Measurements from ENCODE around the gene SIRT3.

Gene SIRT3

GRCh38 chr11:210803-211180, 25.4 kb downstream of the SIRT3 start:
- peaks cover 31% of the 10 kb centered on the region for H3K4me1 ChIP-seq (ENCODE audit: insufficient read depth, low read length)
- no peak overlapping the region for H3K27ac ChIP-seq (ENCODE audit: low read depth, low read length)
- no peaks in the 10 kb centered on the region for H3K27me3 ChIP-seq (ENCODE audit: control insufficient read depth in 1 of 2, insufficient read depth in 2 of 2, low read length in 2 of 2)
- H3K36me3 ChIP-seq (ENCODE audit: insufficient read depth, low read length) = peaks cover 68% of the 10 kb centered on the region
- H3K4me3 ChIP-seq (ENCODE audit: low read depth in 1 of 2, low read length in 2 of 2) = peak overlapping the region in 1 of 2 donors; percentile 99
- H3K9ac ChIP-seq (ENCODE audit: low read length) = peak overlapping the region; percentile 25
- H3K9me3 ChIP-seq (ENCODE audit: low read length) = no peaks in the 10 kb centered on the region

DNA sequence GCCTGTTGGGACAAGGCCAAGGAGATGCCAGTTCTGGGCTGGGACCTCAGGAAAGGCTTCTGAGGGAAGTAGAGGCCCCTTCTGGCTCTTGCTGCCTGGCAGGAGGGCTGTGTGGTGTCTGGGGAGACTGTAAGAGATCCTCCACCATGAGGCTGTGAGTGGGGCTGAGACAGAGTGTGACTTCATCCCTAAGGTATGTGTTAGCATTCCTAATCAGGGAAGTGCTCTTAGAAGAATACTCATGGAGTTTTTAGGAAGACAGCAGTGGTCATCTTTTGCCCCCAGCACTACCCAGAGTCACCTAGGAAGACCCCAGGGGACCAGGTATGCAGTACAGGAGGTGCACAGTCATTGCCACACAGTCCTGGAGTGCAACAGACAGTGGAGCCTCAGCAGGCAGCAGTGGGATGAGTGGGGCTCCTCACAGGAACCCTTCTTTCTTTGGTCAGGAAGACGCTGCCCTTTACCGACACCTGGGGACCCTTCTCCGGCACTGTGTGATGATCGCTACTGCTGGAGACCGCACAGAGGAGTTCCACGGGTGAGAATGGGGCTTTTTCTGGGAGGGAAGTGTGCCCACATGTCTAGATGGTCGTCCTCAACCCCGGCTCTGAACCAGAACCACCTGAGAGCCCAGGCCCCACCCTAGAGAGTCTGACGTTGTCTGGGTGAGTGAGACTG, 25.9 kb downstream of the SIRT3 start:
- peak overlapping the region; percentile 35 for H3K9ac ChIP-seq (ENCODE audit: low read length)
- no peaks in the 10 kb centered on the region for H3K9me3 ChIP-seq (ENCODE audit: low read length)
- H3K4me3 ChIP-seq (ENCODE audit: low read depth in 1 of 2, low read length in 2 of 2) = peak overlapping the region; percentile 53 to 99
- H3K27ac ChIP-seq (ENCODE audit: low read depth, low read length) = no peak overlapping the region
- H3K4me1 ChIP-seq (ENCODE audit: insufficient read depth, low read length) = peaks cover 36% of the 10 kb centered on the region
- no peaks in the 10 kb centered on the region for H3K27me3 ChIP-seq (ENCODE audit: control insufficient read depth in 1 of 2, insufficient read depth in 2 of 2, low read length in 2 of 2)
- peaks cover 68% of the 10 kb centered on the region for H3K36me3 ChIP-seq (ENCODE audit: insufficient read depth, low read length)

DNA sequence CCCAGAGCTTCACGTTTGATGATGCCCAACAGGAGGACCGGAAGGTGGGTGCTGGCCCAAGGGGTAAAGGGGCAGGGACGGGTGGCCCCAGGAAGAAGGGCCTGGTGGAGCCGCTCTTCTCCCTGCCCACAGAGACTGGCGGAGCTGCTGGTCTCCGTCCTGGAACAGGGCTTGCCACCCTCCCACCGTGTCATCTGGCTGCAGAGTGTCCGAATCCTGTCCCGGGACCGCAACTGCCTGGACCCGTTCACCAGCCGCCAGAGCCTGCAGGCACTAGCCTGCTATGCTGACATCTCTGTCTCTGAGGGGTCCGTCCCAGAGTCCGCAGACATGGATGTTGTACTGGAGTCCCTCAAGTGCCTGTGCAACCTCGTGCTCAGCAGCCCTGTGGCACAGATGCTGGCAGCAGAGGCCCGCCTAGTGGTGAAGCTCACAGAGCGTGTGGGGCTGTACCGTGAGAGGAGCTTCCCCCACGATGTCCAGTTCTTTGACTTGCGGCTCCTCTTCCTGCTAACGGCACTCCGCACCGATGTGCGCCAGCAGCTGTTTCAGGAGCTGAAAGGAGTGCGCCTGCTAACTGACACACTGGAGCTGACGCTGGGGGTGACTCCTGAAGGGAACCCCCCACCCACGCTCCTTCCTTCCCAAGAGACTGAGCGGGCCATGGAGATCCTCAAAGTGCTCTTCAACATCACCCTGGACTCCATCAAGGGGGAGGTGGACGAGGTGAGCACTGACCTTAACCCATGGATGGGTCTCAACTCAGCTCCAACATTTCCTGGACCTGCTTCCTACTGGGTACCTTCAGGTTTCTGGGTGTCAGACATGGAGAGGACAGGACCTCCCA, 26.6 kb downstream of the SIRT3 start:
- Histone ChIP-seq H3K9me3 (ENCODE audit: low read length) (no peaks in the 10 kb centered on the region), H3K4me3 (ENCODE audit: low read depth in 1 of 2, low read length in 2 of 2) (peak overlapping the region; percentile 53 to 99), H3K36me3 (ENCODE audit: insufficient read depth, low read length) (peaks cover 68% of the 10 kb centered on the region), H3K9ac (ENCODE audit: low read length) (peak overlapping the region; percentile 40), H3K4me1 (ENCODE audit: insufficient read depth, low read length) (peaks cover 40% of the 10 kb centered on the region), H3K27me3 (ENCODE audit: control insufficient read depth in 1 of 2, insufficient read depth in 2 of 2, low read length in 2 of 2) (no peaks in the 10 kb centered on the region), H3K27ac (ENCODE audit: low read depth, low read length) (peak overlapping the region; percentile 92)

GRCh38 chr11:208917-209260, 27.3 kb downstream of the SIRT3 start:
- Histone ChIP-seq H3K9ac (ENCODE audit: low read length) (peak overlapping the region; percentile 40), H3K36me3 (ENCODE audit: insufficient read depth, low read length) (peaks cover 69% of the 10 kb centered on the region)

GRCh38 chr11:208181-208916, 27.8 kb downstream of the SIRT3 start:
- Histone ChIP-seq H3K9ac (ENCODE audit: low read length) (peak overlapping the region; percentile 99), H3K36me3 (ENCODE audit: insufficient read depth, low read length) (peaks cover 69% of the 10 kb centered on the region), H3K27ac (ENCODE audit: low read depth, low read length) (peak overlapping the region; percentile 92), H3K27me3 (ENCODE audit: control insufficient read depth in 1 of 2, insufficient read depth in 2 of 2, low read length in 2 of 2) (no peaks in the 10 kb centered on the region), H3K4me1 (ENCODE audit: insufficient read depth, low read length) (peaks cover 40% of the 10 kb centered on the region), H3K4me3 (ENCODE audit: low read depth in 1 of 2, low read length in 2 of 2) (peak overlapping the region; percentile 53 to 99), H3K9me3 (ENCODE audit: low read length) (no peaks in the 10 kb centered on the region)

More at GRCh38 chr11:208917-209260, 27.3 kb downstream of the SIRT3 start:
- no peaks in the 10 kb centered on the region for H3K27me3 ChIP-seq (ENCODE audit: control insufficient read depth in 1 of 2, insufficient read depth in 2 of 2, low read length in 2 of 2)
- peak overlapping the region; percentile 92 for H3K27ac ChIP-seq (ENCODE audit: low read depth, low read length)
- H3K9me3 ChIP-seq (ENCODE audit: low read length) = no peaks in the 10 kb centered on the region
- H3K4me3 ChIP-seq (ENCODE audit: low read depth in 1 of 2, low read length in 2 of 2) = peak overlapping the region; percentile 53 to 99
- H3K4me1 ChIP-seq (ENCODE audit: insufficient read depth, low read length) = peaks cover 40% of the 10 kb centered on the region

GRCh38 chr11:207863-208180, 28.3 kb downstream of the SIRT3 start:
- Histone ChIP-seq H3K27me3 (ENCODE audit: control insufficient read depth in 1 of 2, insufficient read depth in 2 of 2, low read length in 2 of 2) (no peaks in the 10 kb centered on the region), H3K9ac (ENCODE audit: low read length) (peak overlapping the region; percentile 99), H3K9me3 (ENCODE audit: low read length) (no peaks in the 10 kb centered on the region), H3K27ac (ENCODE audit: low read depth, low read length) (peak overlapping the region; percentile 92), H3K36me3 (ENCODE audit: insufficient read depth, low read length) (peaks cover 68% of the 10 kb centered on the region), H3K4me3 (ENCODE audit: low read depth in 1 of 2, low read length in 2 of 2) (peak overlapping the region; percentile 53 to 99), H3K4me1 (ENCODE audit: insufficient read depth, low read length) (peaks cover 40% of the 10 kb centered on the region)

- Histone ChIP-seq H3K9ac (ENCODE audit: low read length) (peak within 1 kb of the TSS; percentile 99), H3K4me1 (ENCODE audit: insufficient read depth, low read length) (peaks cover 40% of the 10 kb centered on the region), H3K27ac (ENCODE audit: low read depth, low read length) (peak within 1 kb of the TSS; percentile 92), H3K27me3 (ENCODE audit: control insufficient read depth in 1 of 2, insufficient read depth in 2 of 2, low read length in 2 of 2) (no peaks in the 10 kb centered on the region), H3K36me3 (ENCODE audit: insufficient read depth, low read length) (peaks cover 66% of the 10 kb centered on the region), H3K4me3 (ENCODE audit: low read depth in 1 of 2, low read length in 2 of 2) (peak within 1 kb of the TSS; percentile 63 to 99), H3K9me3 (ENCODE audit: low read length) (no peaks in the 10 kb centered on the region)
Observed at GRCh38 chr11:207208-207862, 28.8 kb downstream of the SIRT3 start, which contains the start of the genes BET1L and RIC8A. BET1L (minus strand) TSS chr11:207399; CDS start chr11:207321, 78 bp downstream. RIC8A (plus strand) TSS chr11:207708; CDS start chr11:208855, 1,147 bp downstream.

DNA sequence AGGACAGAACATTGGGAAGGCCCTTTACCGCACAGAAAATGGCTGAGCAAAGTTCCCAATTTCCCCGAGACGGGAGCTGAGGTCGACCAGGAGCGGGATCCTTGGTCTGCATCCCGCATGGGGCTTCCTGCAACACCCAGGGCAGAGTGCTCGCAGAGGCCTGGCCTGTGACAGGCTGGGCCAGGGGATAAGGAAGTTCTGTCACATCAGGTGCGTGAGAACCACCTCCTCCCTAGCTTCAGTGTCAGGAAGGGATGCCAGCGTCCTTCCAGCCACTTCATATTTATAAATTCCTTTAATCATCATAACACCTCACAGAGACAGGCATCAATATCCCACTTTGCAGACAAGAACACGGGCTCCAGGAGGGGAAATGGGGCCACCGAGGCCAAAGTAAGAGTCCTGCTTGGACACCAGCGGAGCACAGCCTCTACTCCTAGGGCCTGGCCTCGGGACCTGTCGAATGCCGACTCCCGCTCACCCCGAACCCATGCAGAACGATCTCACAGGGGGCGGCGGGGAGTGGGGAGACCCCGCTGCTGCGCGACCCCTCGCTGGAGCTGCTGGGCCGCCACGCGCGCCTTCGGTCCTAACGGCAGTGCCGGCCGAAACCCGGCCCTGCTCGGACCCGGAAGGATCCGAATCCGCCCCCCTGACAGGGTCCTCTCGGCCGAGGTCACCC, 29.5 kb downstream of the SIRT3 start:
- Histone ChIP-seq H3K36me3 (ENCODE audit: insufficient read depth, low read length) (peaks cover 66% of the 10 kb centered on the region), H3K9me3 (ENCODE audit: low read length) (no peaks in the 10 kb centered on the region), H3K4me3 (ENCODE audit: low read depth in 1 of 2, low read length in 2 of 2) (peak overlapping the region; percentile 63 to 99), H3K27ac (ENCODE audit: low read depth, low read length) (peak overlapping the region; percentile 92), H3K27me3 (ENCODE audit: control insufficient read depth in 1 of 2, insufficient read depth in 2 of 2, low read length in 2 of 2) (no peaks in the 10 kb centered on the region), H3K4me1 (ENCODE audit: insufficient read depth, low read length) (peaks cover 40% of the 10 kb centered on the region), H3K9ac (ENCODE audit: low read length) (peak overlapping the region; percentile 92)

DNA sequence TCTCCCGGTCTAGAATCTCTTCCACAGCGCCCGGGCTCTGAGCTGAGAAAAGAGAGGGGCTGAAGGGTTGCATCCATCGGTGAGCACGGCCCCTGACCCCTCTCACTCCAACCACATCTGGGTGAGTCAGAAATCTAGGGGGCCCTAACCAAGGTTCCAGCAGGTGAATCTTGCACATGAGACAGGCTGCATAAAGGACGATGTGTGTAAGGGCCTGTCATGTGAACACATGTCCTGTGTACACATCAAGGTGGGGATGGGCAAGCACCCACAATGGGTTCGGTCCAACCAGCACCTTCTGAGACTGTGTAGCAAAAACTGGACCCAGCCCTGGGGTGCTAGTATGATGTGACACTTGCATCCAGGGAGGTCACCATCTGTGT, 30.1 kb downstream of the SIRT3 start:
- H3K9ac ChIP-seq (ENCODE audit: low read length) = peak overlapping the region; percentile 92
- H3K4me3 ChIP-seq (ENCODE audit: low read depth in 1 of 2, low read length in 2 of 2) = peak overlapping the region; percentile 63 to 99
- H3K4me1 ChIP-seq (ENCODE audit: insufficient read depth, low read length) = peaks cover 36% of the 10 kb centered on the region
- H3K27ac ChIP-seq (ENCODE audit: low read depth, low read length) = peak overlapping the region; percentile 92
- H3K27me3 ChIP-seq (ENCODE audit: control insufficient read depth in 1 of 2, insufficient read depth in 2 of 2, low read length in 2 of 2) = no peaks in the 10 kb centered on the region
- H3K9me3 ChIP-seq (ENCODE audit: low read length) = no peaks in the 10 kb centered on the region
- peaks cover 65% of the 10 kb centered on the region for H3K36me3 ChIP-seq (ENCODE audit: insufficient read depth, low read length)

DNA sequence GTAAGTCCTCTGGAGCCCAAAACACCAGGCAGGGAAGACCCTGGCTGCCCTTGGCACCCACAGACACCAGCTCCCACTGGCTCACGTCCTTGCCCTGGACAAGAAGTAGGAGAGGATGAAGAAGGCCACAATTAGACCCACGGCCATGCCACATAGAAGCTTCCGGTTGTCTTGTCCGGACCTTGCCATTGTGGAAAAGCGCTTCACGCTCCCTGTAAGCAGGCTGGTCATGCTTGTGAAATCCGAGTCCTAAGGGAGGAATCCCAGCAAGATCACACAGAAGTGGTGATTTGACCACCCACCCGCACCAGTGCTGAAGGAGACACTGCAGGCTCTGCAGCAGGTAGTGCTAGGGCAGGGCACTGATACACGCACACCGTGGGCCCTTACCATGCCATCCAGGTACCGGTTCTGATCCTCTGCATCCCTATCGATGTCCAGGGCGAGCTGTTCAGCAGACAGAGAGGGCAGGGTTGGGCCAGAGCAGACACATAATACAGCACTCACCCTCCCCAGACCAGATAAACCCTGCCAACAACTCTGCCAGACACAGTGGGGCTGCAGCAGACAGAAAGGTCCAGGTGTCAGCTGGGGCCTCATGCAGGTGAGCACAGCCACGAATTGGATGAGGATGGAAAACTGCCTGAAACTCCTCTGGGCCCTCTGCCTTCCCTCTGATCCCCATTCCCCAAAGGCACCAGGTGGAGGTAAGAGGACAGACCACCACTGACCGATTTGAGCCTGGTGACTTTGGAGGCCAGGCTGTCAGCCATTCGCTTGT, 30.7 kb downstream of the SIRT3 start:
- no peaks in the 10 kb centered on the region for H3K9me3 ChIP-seq (ENCODE audit: low read length)
- peaks cover 62% of the 10 kb centered on the region for H3K36me3 ChIP-seq (ENCODE audit: insufficient read depth, low read length)
- H3K4me1 ChIP-seq (ENCODE audit: insufficient read depth, low read length) = peaks cover 30% of the 10 kb centered on the region
- no peak overlapping the region for H3K9ac ChIP-seq (ENCODE audit: low read length)
- no peaks in the 10 kb centered on the region for H3K27me3 ChIP-seq (ENCODE audit: control insufficient read depth in 1 of 2, insufficient read depth in 2 of 2, low read length in 2 of 2)
- no peak overlapping the region for H3K27ac ChIP-seq (ENCODE audit: low read depth, low read length)
- H3K4me3 ChIP-seq (ENCODE audit: low read depth in 1 of 2, low read length in 2 of 2) = peak overlapping the region in 1 of 2 donors; percentile 99

All from muscle layer of colon (tissue), 2 donors.